ENCODE results near the gene NUAK1.

The NUAK1 gene

DNA sequence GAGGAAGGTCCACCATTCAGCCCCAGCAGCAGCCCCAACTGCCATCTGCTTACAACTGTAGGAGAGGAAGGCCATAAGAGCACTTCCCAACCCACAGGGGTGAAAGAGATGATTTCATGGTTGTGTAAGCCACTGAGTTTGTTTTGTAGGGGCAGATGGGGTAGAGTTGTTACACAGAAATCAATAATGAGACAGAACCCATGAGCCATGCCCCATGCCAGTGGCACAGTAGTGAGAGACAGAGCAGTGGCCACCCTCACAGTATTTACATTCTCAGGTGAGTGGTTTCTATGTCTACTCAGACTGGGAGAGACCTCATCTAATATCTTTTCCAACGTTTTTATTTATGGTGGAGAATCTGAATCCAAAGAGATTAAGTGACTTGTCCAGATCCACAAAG, 68.6 kb downstream of the NUAK1 start:
- TF ChIP-seq GABPA (IDR thresholded peaks at IDR 0.05; ENCODE audit: low read depth): no peak
- TF ChIP-seq, protein P1, sequence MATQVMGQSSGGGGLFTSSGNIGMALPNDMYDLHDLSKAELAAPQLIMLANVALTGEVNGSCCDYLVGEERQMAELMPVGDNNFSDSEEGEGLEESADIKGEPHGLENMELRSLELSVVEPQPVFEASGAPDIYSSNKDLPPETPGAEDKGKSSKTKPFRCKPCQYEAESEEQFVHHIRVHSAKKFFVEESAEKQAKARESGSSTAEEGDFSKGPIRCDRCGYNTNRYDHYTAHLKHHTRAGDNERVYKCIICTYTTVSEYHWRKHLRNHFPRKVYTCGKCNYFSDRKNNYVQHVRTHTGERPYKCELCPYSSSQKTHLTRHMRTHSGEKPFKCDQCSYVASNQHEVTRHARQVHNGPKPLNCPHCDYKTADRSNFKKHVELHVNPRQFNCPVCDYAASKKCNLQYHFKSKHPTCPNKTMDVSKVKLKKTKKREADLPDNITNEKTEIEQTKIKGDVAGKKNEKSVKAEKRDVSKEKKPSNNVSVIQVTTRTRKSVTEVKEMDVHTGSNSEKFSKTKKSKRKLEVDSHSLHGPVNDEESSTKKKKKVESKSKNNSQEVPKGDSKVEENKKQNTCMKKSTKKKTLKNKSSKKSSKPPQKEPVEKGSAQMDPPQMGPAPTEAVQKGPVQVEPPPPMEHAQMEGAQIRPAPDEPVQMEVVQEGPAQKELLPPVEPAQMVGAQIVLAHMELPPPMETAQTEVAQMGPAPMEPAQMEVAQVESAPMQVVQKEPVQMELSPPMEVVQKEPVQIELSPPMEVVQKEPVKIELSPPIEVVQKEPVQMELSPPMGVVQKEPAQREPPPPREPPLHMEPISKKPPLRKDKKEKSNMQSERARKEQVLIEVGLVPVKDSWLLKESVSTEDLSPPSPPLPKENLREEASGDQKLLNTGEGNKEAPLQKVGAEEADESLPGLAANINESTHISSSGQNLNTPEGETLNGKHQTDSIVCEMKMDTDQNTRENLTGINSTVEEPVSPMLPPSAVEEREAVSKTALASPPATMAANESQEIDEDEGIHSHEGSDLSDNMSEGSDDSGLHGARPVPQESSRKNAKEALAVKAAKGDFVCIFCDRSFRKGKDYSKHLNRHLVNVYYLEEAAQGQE (IDR thresholded peaks at IDR 0.05; ENCODE audit: insufficient replicate concordance, low read depth): no peak
- no peak for TF ChIP-seq POLR2AphosphoS5 (IDR thresholded peaks at IDR 0.05; ENCODE audit: low read depth)
- TF ChIP-seq SPI1 (IDR thresholded peaks at IDR 0.05; ENCODE audit: borderline replicate concordance, low read depth): no peak
- TF ChIP-seq CTCF (IDR thresholded peaks at IDR 0.05; ENCODE audit: insufficient read depth, low read length): no peak
- Histone ChIP-seq H3K27ac (replicated peaks) (no peak overlapping the region), H3K27me3 (ENCODE audit: insufficient read depth, poor library complexity, severe bottlenecking) (no peaks in the 10 kb centered on the region), H3K4me3 (replicated peaks; ENCODE audit: insufficient read depth, low read length) (no peak overlapping the region)
- no peak for DNase-seq (ENCODE audit: low read depth in 1 of 2, low spot score in 1 of 2)

GRCh38 chr12:106068296-106068695, 70.5 kb downstream of the NUAK1 start:
- Histone ChIP-seq H3K4me3 (replicated peaks; ENCODE audit: insufficient read depth, low read length) (no peak overlapping the region), H3K27me3 (ENCODE audit: insufficient read depth, poor library complexity, severe bottlenecking) (no peaks in the 10 kb centered on the region), H3K27ac (replicated peaks) (no peak overlapping the region)
- no peak for DNase-seq (ENCODE audit: low read depth in 1 of 2, low spot score in 1 of 2)
- TF ChIP-seq SPI1 (IDR thresholded peaks at IDR 0.05; ENCODE audit: borderline replicate concordance, low read depth) (no peak), POLR2AphosphoS5 (IDR thresholded peaks at IDR 0.05; ENCODE audit: low read depth) (no peak), GABPA (IDR thresholded peaks at IDR 0.05; ENCODE audit: low read depth) (no peak), CTCF (IDR thresholded peaks at IDR 0.05; ENCODE audit: insufficient read depth, low read length) (no peak)
- TF ChIP-seq, protein P1 (IDR thresholded peaks at IDR 0.05; ENCODE audit: insufficient replicate concordance, low read depth): no peak

- Histone ChIP-seq H3K27ac (replicated peaks) (no peak overlapping the region), H3K27me3 (ENCODE audit: insufficient read depth, poor library complexity, severe bottlenecking) (no peaks in the 10 kb centered on the region), H3K4me3 (replicated peaks; ENCODE audit: insufficient read depth, low read length) (no peak overlapping the region)
- TF ChIP-seq GABPA (IDR thresholded peaks at IDR 0.05; ENCODE audit: low read depth) (no peak), POLR2AphosphoS5 (IDR thresholded peaks at IDR 0.05; ENCODE audit: low read depth) (no peak), SPI1 (IDR thresholded peaks at IDR 0.05; ENCODE audit: borderline replicate concordance, low read depth) (no peak), CTCF (IDR thresholded peaks at IDR 0.05; ENCODE audit: insufficient read depth, low read length) (no peak)
- TF ChIP-seq, protein P1 (IDR thresholded peaks at IDR 0.05; ENCODE audit: insufficient replicate concordance, low read depth): no peak
- no peak for DNase-seq (ENCODE audit: low read depth in 1 of 2, low spot score in 1 of 2)
Measured at GRCh38 chr12:106067606-106068205, 71.0 kb downstream of the NUAK1 start.
